Embryonic facial prominence (tissue), 1 donor: ENCODE data around the gene GZMM.

Experiments
- DNase-seq: peaks from one replicate; pipeline ENCODE4 v3.0.0-alpha.2; 2016; ENCODE audit errors: extremely low spot score

GZMM gene

GRCh38 chr19:566844-567243 lies 23.0 kb downstream of the GZMM start:
- no peak for DNase-seq

DNA sequence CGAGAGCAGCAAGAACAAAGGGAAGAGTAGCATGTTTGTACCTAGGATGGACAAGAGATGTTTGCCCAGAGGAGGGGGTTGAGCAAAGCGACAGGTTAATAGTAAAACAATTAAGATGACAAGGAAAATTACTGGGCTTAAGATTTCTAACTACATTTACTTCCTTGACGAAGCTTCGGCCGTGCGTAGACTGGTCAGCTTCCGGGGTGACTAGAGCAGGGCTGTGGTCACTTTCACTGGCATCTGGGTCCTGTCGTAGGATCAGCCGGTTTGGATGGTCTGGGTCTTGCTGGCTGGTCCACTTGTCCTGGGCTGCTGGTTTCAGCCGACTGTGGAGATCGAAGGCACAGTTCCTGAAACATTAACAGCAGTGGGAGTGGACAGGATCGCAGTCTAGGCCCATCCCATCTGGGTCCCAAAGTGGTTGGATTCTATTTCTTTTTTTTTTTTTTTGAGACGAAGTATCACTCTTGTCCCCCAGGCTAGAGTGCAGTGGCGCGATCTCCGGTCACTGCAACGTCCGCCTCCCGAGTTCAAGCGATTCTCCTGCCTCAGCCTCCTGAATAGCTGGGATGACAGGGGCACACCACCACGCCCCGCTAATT lies 23.5 kb downstream of the GZMM start:
- DNase-seq: no peak

GRCh38 chr19:570251-570686 lies 26.4 kb downstream of the GZMM start:
- no peak for DNase-seq

DNA sequence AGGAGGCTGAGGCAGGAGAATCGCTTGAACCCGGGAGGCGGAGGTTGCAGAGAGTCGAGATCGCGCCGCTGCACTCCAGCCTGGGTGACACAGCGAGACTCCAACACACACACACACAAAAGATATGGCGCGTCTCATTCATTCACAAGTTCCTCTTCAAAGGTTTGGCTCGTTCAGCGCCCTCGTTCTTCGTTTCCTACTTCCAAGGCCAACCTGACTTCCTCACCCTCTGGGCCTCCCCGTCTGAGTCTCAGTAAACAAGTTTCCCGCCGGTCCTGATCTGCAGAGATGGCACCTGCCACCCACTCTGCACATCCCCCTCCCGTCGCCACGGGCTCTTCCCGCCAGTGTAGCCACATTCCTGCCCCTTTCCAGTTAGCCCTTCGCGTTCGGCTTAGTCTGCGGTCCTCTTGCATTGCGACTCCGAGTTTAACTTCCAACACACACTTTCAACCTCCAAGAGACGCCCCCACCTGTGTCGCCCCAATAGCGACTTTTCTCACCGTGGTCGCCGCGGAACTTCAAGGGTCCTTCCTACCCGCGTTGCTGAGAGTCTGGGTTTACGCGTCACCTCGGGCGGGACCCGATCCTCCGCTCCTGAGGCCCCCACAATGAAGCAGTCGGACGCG lies 27.2 kb downstream of the GZMM start:
- no peak for DNase-seq

DNA sequence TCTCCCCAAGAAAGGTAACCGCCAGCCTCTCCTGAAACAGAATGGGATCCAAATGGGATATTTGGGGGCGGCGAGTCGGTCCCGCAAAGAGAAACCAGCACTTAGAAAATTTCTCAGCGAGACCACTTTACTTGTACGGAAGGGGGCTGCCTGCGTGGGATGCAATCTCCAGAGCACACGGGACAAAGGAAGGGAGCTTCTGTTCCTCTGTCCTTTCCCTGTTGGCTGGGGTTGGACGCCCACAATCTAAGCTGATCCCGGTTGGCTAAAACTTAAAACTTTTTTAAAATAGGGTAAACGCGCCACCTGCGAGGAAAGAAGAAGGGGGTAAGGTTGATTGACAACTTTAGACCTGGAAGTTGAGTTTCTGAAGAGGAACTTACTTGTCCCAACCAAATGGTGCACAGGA lies 27.7 kb downstream of the GZMM start:
- DNase-seq: no peak

DNA sequence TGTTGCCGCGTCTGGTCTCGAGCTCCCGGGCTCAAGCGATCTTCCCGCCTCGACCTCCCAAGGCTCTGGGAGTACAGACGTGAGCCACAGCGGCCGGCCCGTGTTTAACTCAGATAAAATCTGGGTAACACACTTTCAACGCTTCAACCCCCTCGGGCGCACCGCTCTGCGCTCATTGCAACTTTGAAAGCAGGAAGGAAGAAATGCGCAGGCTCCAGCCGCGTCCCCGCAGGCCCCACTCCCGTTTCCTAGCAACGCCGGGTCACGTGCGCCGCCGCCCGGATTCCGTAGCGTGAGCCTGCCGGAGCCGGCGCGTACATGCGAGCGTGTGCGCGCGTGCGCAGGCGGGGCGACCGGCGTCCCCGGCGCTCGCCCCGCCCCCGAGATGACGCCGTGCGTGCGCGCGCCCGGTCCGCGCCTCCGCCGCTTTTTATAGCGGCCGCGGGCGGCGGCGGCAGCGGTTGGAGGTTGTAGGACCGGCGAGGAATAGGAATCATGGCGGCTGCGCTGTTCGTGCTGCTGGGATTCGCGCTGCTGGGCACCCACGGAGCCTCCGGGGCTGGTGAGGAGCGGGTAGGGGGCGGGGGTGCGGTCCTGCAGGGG lies 28.4 kb downstream of the GZMM start, which contains the start of gene BSG:
TSS of gene BSG (plus strand) at position 457 of the 603 bp plus-strand sequence. CDS start at position 496, 39 bp downstream.
- DNase-seq: peak; percentile 96

- DNase-seq: no peak
Measured at GRCh38 chr19:572743-573518, 29.1 kb downstream of the GZMM start.

DNA sequence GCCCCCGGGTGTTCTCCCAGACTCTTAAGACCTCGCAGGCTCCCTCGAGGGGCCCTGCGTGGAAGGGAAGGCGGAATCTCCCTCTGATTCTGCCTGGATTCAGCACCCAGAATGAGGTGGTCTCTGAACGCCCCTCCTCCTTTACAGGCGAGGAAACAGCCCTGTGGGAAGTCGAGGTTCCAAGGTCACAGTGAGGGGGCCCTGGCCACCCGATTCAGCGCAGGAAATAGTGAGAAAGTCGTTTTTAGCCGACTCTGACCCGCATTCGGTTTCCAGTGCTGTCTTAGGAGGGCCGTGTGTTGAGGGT lies 29.6 kb downstream of the GZMM start:
- DNase-seq: no peak

DNA sequence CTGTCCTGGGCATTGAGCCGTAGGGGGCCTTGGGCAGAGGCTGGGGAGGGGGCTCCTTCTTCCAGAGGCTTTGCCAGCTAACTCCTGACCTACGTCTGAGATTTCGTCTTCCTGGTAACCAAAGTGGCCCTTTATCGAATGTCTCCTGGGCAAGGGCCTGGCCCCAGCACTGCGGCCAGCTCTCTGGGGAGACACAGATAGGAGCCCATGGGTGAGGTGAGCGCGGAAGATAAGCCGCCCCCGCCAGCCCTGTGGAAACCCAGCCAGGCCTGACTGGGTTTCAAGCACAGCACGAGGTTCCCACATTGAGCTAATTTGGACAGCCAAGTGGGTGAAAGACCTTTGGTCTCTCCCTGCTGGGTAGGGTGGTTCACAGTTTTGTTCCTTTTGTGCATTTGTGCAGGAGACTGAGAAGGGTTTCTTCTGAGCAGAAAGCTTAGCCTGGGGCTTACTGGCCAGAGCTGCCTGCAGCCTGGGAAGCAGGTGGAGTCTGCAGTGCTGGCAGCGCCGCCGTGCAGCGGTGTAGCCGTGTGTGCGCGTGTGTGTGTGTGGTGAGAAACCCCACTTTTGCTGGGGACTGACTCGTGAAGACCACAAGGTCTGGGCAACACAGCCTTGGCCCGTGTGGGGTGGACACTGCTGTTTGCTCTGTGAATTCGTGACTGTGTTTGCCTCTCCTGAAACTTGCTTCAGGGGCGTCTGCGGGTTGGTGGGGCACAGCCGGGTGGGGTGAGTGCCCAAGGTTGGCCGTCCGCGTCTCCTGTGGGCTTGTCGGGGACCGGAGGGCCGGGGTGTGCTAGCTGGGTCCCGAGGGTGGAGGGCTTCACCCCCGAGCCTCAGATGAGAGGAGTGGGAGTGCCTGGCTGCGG lies 31.0 kb downstream of the GZMM start:
- no peak for DNase-seq

DNA sequence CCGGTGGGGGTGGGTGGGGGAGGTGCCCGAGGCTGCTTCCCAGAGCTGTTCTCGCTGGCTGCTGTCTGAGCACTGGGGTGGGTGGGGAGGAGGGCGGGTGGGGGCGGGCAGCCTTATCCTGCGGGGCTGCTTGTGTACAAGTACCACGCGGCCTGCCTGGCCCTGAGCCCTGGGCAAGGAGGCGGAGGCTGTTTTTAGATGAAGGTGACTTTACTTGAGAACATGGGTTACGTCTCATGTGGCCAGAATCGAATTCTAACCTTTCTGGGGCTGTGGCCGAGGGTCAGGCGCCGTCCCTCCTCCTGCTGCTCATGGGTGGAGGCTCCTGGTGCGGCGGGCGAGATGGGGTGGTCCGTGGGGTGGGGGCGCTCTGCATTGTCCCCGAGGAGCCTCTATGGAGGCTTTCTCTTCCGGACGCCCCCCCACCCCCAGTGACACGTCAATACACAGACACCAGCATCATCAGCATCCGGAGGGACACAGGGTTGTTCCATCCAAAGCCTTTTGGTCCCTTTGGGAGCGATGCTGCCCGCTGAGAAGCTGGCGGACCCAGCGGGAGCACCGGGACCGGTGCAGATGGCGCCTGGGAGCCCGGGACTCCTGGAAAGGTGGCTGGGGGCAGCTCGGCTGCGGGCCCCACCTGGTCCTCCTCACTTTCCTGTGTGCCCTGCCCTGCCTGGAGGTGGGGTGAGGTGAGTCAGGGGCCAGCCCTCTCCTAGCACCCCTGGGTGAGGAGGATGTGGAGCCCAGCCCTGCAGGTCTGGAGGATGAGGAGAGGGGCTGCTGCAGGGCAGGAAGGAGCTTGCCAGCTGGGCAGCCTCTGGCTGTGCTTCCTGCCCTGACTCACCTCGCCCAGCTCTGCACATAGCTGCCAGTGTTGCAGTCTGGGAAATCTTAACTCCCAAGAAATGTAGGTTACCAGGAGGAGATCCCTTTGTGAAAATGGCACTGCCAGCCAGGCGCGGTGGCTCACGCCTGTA lies 32.0 kb downstream of the GZMM start:
- DNase-seq: no peak

GRCh38 chr19:576768-577438 lies 33.0 kb downstream of the GZMM start:
- no peak for DNase-seq

DNA sequence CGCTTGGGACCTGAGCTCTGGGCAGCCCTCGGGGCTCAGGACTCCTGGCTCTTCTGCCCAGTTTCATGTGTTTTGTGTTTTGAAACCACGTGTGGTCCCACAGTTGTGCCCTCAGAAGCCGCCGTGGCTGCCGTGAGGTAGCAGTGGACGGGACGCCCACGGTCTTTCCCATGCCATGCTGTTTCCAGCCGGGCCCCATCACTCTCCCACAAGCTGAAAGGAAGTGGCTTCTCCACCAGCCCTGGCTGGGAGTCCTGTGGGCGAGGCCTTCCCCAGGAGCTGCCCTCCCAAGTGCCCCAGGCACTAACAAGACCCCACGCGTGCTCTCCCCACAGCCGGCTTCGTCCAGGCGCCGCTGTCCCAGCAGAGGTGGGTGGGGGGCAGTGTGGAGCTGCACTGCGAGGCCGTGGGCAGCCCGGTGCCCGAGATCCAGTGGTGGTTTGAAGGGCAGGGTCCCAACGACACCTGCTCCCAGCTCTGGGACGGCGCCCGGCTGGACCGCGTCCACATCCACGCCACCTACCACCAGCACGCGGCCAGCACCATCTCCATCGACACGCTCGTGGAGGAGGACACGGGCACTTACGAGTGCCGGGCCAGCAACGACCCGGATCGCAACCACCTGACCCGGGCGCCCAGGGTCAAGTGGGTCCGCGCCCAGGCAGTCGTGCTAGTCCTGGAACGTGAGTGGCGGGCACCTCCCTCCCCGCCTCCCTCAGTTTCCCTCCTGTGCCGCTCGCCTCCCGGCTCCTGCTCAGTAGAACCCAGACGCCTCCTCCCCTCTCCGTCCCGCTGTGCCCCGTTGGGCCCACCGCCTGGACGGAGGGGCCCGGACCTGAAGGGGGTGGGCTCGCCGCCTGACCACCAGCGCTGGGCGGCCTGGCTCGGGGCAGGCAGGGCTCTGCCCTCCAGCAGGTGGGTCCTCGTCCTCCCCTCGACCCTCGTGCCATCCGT lies 33.9 kb downstream of the GZMM start:
- no peak for DNase-seq

DNA sequence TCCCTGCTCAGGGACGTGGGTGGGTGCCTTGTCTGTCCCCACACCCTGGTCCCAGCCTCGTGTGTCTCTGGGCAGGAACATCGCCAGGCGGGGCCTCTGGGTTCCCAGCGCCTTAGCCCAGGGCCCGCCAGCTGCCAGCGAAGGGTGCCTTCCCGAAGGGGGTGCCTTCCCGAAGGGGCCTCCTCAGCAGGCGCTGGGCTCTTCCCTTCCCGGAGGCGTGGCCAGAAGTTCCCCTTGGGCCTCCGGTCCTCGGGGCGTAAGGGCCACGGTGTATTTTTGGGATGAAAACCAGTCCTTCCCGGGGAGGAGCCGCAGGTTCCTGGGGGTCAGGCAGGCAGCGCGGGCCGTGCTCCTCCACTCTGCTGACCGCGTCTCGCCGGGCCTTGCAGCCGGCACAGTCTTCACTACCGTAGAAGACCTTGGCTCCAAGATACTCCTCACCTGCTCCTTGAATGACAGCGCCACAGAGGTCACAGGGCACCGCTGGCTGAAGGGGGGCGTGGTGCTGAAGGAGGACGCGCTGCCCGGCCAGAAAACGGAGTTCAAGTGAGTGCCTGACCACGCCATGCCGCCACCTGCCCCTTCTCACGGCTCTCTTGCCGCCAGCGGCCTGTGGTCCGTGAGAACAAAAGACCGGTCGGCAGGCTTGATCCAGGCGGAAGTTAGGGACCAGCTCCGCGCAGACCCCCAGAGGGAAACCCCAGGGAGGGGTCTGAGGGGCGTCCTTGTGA lies 35.4 kb downstream of the GZMM start:
- no peak for DNase-seq

DNA sequence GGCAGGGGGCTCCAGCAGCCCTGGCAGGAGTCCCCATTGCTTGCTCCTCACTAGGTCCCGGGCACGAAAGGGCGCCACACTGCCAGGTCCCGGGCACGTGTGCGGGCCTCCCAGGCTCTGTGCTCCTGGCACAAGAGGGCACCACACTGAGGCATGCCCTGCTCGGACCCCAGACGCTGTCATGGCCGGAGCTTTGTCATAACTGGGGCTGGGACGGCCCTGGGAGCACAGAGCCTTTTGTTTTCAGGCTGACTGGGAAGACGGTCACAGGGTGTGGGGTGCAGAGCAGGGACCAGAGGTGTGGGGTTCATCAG lies 35.9 kb downstream of the GZMM start:
- DNase-seq: no peak

- DNase-seq: no peak
Measured at GRCh38 chr19:580274-580835, 36.5 kb downstream of the GZMM start.

- DNase-seq: no peak
Measured at GRCh38 chr19:581399-582111, 37.7 kb downstream of the GZMM start.

- DNase-seq: no peak
Measured at GRCh38 chr19:582497-583197, 38.8 kb downstream of the GZMM start.
